ENCODE measurements around the gene CFAP299.
A peak's percentile ranks its signal among the peaks of the same experiment; 100 is the strongest.

The CFAP299 gene

DNA sequence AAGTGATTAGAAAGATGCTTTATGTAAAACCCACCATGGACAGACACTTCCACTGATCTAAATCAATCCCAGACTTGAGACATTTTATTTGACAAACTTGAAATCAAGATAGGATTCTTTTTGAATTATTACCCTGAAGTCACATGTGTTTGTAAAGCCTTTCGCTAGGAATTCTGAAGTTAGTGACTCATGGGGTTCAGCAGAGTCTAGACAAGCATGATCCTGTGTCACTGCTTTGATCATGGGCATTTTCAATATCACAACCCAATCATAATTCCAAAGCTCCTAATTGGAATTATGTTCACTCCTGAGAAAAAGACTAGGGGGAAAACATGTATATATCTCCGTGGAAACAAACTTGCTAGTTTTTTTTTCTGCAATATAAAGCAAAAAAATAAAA lies 627.5 kb downstream of the CFAP299 start:
- no peak for DNase-seq

DNA sequence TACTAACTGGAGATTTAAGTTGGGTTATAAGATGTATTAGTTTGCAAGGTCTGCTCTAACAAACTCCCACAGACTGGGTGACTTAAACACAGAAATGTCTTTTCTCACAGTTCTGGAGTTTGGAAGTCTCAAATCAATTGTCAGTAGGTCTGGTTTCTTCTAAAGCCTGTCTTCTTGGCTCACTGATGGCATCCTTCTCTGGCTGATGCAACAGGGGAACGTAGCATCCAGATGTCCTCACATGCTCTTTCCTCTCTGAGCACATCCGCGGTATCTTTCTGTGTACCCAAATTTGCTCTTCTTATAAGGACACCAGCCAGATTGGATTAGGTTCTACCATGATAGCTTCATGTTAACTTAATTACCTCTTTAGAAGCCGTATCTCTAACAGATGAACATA lies 631.8 kb downstream of the CFAP299 start:
- DNase-seq: no peak

DNA sequence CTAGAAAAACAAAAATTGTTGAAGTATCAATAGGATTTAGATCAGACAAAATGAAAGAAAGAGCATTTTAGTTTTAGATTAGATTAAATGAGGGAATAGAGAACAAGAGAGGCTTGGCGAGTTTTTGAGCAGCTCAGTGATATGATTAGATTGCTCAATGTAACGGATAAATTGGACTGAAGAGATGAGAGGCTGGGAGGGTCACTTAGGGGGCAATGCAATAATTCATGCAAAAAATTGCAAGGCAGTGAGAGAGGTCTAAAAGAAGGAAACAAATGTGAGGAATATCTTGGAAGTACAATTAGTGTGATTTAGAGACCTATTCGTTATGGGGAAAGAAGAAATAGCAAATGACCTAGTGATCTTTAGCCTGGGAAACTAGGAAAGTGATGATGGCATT lies 644.7 kb downstream of the CFAP299 start:
- no peak for DNase-seq

DNA sequence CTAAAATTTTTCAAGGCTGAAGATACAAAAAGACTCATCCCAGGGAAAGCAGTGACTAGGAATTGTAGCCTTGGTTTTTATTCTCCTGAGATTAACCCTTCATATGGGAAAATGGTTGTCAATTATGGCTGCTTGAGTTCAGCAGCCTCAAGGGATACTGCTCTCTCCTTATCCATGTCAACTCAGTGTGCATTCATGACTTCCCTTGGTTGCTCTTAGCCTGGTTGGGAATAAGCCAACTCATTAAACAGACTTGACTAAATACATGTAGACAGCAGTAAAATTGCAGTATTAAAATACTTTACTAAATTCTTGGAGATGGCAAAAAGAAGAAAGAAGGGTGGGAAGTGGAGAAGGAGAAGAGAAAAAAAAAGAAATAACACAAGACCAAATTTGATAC lies 650.5 kb downstream of the CFAP299 start:
- no peak for DNase-seq

DNA sequence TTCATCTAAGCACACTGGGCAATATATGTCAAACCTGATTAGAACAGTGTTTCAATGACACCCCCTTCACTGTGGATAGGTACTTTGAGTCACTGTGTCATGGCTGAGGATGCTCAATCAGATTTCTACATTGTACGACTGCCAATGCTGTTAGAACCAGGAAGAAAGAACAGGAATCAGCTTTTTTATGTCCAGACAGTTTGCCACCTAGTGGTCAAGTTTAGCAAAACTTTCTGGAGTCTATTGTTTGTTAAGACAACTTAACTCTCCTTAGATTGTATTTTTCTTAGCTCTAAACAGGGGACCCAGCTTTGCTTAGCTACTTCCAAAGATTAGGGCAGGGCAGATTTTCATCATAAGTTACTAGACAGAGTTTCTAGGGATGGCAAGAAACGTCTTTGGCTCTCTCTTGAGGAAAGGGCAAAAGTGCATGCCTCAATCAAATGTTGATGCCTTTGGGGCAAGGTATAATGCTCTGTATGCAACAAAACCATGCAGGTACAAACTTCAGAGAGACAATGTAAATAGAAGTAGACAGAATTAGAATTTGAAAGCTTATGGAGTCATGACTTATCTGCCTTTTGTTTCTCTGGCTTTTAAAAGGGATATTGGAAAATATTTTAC lies 654.5 kb downstream of the CFAP299 start:
- peak; percentile 7 for DNase-seq

DNA sequence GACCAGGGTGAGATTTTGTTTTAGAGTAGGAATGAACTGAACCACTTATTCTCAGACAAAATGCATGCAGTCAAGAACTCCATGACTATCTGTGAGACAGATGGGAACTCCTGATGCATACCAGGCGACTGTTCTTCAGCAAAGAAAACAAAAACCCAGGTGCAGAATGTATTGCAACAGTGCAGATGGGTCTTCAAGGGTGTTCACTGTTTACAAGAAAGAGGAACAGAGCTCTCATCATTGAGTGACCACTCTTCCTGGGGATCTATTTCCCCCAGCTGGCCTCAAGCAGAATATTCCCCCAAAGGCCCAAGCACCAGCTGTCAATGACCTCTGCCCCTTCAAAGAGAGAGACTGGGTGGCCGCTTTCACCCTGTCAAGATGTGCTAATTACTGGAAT lies 655.3 kb downstream of the CFAP299 start:
- DNase-seq: no peak

DNA sequence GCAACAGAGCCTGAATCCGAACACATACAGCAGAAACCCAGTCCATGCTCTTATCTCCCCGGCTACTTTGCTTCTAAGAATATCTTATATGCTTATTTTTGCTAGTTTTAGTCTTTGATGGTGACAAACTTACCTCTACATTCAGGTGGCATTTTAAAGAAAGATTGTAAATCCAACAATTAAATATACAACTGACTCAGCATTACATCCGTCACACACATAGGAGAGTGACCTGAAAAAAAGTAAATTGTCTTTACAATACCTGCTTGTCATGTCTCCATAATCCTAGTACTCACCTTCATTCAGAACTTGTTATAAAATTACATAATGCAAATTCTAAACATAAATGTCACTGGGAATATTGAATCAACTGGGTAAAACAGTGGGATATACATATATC lies 664.4 kb downstream of the CFAP299 start:
- DNase-seq: no peak

DNA sequence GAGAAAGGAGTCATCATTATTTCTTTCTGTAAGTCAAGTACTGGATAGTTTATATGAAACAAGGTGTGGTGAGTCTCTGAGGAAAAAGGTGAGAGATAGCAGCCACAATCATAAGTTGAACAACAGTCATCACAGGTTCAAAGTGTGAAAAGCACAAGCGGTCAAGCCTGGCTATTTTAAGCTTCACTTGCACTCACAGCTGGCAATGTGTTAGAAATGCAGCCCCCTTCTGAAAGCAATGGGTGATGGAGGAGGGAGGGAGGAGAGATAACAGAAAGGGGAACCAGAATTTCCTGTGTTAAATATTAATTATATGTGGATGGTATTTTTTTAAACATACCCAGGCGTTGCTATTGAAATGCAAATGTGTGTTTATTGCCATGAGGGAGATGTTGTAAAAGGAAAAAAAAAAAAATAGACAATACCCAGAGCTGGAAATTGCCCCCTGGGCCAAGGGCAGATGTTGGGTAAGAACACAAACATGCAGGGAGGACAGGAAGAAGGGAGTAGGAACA lies 668.1 kb downstream of the CFAP299 start:
- no peak for DNase-seq

DNA sequence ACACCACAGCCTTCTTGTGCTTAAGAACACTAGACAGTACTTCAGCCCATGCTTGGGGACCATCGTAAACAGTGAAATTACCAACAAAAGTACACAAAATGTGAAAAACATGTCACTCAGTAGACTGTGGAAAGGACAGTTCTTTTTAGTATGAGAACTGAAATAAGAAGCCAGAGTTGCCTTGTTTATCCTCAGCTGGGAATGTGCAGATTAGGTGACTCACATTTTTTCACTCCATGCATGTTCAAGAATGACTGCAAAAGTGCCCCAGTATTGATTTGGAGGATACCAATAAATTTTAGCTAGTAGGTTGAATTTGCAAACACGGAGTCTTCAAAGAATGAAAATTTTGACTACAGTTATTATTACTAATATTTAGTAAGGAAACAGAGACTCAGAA lies 671.9 kb downstream of the CFAP299 start:
- no peak for DNase-seq

Measured in NCI-H446 treated with DMSO at 0.1 percent for 48 hours (cell line).